Measurements from ENCODE around the gene VIPR2.
"Not testable (repeated sequence)": the region's sequence is repeated elsewhere in the genome, so short reads cannot be mapped to it uniquely, and the experiment has no call there.

Gene VIPR2

DNA sequence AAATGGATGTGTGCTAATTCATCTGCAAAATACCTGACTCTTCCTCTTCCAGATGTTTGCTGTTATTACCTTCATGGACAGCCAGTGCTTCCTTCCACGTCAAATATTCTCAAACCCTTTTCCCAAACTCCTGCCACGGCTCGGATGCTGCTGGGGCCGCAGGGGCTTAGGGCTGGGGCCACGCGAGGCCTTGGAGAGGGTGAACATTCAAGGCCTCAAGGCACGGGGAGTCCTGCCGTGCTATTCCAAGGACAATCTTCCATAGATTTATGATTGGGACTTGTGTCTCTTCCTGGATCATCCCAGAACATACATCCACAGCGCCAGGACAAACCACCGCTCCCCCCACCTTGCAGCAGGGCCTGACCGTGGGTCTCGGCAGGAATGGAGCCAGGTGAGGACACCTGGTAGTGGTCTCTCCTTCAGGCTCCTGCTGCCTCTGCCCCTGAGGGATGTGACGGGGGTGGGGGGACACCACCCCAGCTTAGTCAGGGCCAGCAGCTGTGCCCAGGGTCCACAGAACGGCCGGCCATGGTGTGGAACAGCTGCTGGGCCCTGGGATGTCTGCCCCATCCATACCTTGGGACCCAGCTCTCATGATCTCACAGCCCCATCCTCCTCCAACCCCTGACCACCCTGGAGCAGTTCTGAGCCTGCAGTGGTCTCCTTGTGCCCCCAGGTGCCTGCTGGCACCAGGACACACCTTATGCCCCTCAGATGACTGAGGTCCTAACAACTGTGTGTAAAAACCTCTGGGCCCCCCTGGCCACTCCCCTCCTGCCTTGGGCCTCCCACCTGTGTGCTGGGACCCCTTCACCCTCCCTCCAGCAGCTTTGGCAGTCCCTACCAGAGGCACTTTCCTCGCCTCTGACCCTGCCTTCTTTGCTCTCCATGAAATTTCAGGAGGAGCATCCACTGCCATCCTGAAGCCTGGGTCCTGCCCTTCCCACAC, 16.7 kb downstream of the VIPR2 start:
- DNase-seq = no peak
- Histone ChIP-seq H3K27me3 (no peaks in the 10 kb centered on the region), H3K4me1 (no peaks in the 10 kb centered on the region), H3K9me3 (no peaks in the 10 kb centered on the region), H3K36me3 (no peaks in the 10 kb centered on the region), H3K4me3 (ENCODE audit: low read depth, low read length) (no peak overlapping the region)
- TF ChIP-seq, protein P1, sequence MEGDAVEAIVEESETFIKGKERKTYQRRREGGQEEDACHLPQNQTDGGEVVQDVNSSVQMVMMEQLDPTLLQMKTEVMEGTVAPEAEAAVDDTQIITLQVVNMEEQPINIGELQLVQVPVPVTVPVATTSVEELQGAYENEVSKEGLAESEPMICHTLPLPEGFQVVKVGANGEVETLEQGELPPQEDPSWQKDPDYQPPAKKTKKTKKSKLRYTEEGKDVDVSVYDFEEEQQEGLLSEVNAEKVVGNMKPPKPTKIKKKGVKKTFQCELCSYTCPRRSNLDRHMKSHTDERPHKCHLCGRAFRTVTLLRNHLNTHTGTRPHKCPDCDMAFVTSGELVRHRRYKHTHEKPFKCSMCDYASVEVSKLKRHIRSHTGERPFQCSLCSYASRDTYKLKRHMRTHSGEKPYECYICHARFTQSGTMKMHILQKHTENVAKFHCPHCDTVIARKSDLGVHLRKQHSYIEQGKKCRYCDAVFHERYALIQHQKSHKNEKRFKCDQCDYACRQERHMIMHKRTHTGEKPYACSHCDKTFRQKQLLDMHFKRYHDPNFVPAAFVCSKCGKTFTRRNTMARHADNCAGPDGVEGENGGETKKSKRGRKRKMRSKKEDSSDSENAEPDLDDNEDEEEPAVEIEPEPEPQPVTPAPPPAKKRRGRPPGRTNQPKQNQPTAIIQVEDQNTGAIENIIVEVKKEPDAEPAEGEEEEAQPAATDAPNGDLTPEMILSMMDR (IDR thresholded peaks at IDR 0.05; ENCODE audit: low read depth, low read length) = no peak

DNA sequence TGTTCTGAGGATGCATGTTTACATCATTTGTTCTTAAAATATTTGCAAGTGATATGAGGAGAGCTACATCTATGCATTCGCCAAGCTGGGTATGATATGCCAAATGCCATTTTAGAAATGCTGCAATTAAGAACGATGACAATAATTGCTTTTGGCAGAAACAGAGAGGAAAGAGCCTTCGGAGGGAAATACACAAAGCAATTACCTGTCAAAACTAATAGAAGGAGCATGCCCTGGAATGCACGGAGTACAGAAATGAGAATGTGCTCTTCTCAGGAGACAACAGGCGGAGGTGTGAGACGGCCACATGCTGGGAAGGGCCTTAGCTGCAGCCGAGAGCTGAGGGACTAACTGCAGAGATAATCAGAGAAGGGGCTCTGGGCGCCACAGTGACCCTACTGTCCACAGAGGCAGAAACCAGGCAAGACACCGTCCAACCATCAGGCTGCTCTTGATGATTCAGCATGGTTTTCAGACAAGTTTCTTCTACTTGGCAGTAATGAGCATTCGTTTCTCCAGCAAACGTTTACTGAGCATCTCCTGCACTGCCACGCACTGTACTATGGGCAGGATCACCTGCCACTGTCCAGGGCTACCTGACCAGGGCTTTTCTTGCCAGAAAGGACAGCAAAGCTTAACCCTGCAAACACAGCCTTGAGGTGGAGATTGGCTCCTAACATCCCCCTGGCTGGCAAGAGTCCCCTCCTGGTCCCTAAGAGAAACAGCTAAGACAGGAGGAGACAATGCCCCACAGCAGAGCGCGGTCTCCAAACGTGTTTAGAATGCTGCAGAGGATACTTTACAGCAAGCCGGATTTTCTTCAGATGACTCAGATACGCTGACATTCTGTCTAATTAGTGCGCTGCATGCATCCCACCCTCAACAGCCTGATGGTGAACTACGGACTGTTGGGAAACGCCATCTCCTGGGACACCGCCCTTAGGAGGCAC, 18.1 kb downstream of the VIPR2 start:
- H3K4me3 ChIP-seq (ENCODE audit: low read depth, low read length) = no peak overlapping the region
- TF ChIP-seq, protein P1 (IDR thresholded peaks at IDR 0.05; ENCODE audit: low read depth, low read length) = no peak
- H3K9me3 ChIP-seq = no peaks in the 10 kb centered on the region
- DNase-seq = no peak
- H3K4me1 ChIP-seq = no peaks in the 10 kb centered on the region
- no peaks in the 10 kb centered on the region for H3K27me3 ChIP-seq
- H3K36me3 ChIP-seq = no peaks in the 10 kb centered on the region

DNA sequence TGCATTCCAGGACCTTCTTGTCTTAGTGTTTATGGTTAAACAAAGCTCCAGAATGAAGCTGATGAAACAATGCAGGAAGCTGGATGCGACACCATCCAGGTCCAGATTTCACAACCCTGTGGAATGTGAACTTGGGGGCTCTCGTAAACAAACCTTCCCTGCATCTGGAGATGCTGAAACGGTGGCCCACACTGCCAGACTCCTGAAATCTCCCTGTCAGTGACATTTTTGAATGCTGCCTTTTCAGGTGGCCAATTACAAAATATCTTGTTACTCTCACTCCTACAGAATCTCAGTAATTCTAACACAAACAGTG, 18.8 kb downstream of the VIPR2 start:
- Histone ChIP-seq H3K4me3 (ENCODE audit: low read depth, low read length) (no peak overlapping the region), H3K27me3 (no peaks in the 10 kb centered on the region), H3K36me3 (no peaks in the 10 kb centered on the region), H3K4me1 (no peaks in the 10 kb centered on the region), H3K9me3 (no peaks in the 10 kb centered on the region)
- DNase-seq = no peak
- TF ChIP-seq, protein P1 (IDR thresholded peaks at IDR 0.05; ENCODE audit: low read depth, low read length) = no peak

DNA sequence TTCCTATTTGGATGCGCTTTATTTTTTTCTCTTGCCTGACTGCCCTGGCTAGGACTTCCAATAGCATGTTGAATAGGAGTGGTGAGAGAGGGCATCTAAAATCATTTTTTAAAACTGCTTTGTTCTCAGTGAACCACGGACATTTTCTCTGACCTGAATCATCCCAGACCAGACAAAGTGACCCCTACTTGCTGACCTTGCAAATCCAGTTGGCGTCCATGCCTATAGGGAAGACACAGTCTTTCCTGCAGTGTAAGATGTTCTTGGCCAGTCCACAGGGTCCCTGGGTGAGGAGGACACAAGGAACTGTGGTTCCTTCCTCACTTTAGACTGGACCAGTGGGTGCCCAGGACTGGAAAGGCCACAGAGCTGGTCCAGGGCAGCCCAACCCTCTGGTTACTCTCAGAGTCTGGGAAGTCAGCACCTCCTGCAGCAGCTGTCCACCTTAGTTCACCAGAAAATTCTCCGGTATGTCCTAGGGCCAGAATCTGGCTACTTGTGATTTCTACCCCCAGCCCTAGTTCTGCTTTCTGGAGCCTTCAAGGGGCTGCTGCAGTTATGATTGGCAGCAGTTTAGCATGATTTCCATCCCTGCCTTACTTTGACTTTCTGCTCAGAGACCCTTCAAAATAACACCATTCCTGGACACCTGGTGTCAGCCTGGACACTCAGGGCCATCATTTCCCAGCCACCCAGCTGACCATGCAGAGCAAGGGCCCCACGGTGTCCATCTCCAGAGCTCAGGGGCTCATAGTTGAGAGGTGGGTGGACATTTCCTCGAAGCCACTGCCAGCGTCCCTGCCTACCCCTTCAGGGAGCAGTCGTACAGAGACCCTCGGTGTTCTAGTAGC, 19.3 kb downstream of the VIPR2 start:
- H3K4me3 ChIP-seq (ENCODE audit: low read depth, low read length) = no peak overlapping the region
- no peaks in the 10 kb centered on the region for H3K9me3 ChIP-seq
- no peak for DNase-seq
- H3K4me1 ChIP-seq = no peaks in the 10 kb centered on the region
- TF ChIP-seq, protein P1 (IDR thresholded peaks at IDR 0.05; ENCODE audit: low read depth, low read length) = no peak
- H3K27me3 ChIP-seq = no peaks in the 10 kb centered on the region
- no peaks in the 10 kb centered on the region for H3K36me3 ChIP-seq

DNA sequence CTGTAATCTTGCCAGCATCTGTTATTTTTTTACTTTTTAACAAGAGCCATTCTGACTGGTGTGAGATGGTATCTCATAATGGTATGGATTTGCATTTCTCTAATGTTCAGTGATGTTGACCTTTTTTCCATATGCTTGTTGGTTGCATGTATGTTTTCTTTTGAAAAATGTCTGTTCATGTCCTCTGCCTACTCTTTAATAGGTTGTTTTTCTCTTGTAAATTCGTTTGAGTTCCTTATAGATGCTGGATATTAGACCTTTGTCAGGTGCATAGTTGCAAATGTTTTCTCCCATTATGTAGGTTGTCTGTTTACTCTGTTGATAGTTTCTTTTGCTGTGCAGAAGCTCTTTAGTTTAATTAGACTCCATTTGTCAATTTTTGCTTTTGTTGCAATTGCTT, 20.9 kb downstream of the VIPR2 start:
- not testable (repeated sequence) for H3K4me3 ChIP-seq (ENCODE audit: low read depth, low read length); H3K36me3 ChIP-seq; H3K4me1 ChIP-seq; DNase-seq; H3K27me3 ChIP-seq; H3K9me3 ChIP-seq

- not testable (repeated sequence) for H3K27me3 ChIP-seq, H3K36me3 ChIP-seq, H3K4me1 ChIP-seq
Observed at GRCh38 chr7:159123294-159123693, 21.4 kb downstream of the VIPR2 start.

More at GRCh38 chr7:159123294-159123693, 21.4 kb downstream of the VIPR2 start:
- H3K9me3 ChIP-seq; H3K4me3 ChIP-seq (ENCODE audit: low read depth, low read length); DNase-seq: not testable (repeated sequence)

Measured in BE2C (cell line).